GM06990 (cell line): Measurements from ENCODE around the gene LASP1NB.

Experiments
- DNase-seq: peaks from one replicate; pipeline ENCODE4 v3.0.0-alpha.2; 2011; ENCODE audit not compliant: insufficient read length; ENCODE audit errors: extremely low read depth
- H3K27me3 ChIP-seq: replicated peaks from 2 replicates; pipeline ENCODE4 v1.6.0; 2011; ENCODE audit warnings: low read length; ENCODE audit not compliant: control insufficient read depth, insufficient read depth
- H3K36me3 ChIP-seq: 2 replicates; pipeline ENCODE4 v1.5.1; 2011; ENCODE audit warnings: low read length; ENCODE audit not compliant: control insufficient read depth, insufficient read depth
- H3K4me3 ChIP-seq: replicated peaks from 2 replicates; pipeline ENCODE4 v1.5.1; 2011; ENCODE audit warnings: low read depth, mild to moderate bottlenecking, control low read depth, low read length
- TF ChIP-seq, protein P1 (sequence below): IDR thresholded peaks from 2 replicates; pipeline ENCODE4 v1.5.1; 2011; ENCODE audit warnings: low read length, control low read depth, mild to moderate bottlenecking, inconsistent platforms; ENCODE audit not compliant: insufficient read depth, poor library complexity, severe bottlenecking

Gene LASP1NB

DNA sequence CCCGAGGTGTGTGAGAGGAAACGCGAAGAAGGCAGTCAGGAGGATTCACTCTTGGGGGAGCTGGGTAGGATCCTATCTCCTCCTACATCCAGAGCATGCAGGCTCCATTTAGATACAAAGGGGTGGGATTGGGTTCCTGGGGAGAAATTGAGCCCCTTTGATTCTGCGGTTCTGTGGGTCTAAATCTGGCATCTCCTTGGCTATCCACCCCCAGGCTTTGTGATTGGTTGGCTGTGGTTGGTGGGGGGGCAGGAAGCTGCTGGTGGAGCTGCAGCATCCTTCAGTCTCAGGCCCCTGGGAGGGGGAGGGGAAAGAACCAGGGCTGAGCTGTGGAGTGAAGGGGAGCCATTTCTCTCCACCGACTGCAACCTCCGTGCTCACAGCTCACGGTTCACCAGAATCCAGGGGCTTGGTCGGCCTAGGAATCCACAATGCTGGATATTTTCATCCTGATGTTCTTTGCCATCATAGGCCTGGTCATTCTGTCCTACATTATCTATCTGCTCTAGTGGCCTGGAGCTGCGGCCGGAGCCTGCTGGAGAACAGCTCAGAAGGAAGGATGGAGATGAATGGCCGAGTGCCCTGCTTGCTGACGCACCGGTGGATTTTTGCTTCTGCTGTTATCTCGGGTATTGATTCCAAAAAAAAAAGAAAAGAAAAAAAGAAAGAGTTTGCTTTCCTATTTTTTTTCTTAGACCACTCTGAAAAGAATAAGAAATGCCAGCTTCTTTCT, at the start of gene LASP1NB:
TSS of gene LASP1NB (plus strand) at position 352 of the 733 bp plus-strand sequence.
- Histone ChIP-seq H3K36me3 (no peaks in the 10 kb centered on the region), H3K4me3 (no peak within 1 kb of the TSS), H3K27me3 (no peaks in the 10 kb centered on the region)
- DNase-seq: no peak
- TF ChIP-seq, protein P1, sequence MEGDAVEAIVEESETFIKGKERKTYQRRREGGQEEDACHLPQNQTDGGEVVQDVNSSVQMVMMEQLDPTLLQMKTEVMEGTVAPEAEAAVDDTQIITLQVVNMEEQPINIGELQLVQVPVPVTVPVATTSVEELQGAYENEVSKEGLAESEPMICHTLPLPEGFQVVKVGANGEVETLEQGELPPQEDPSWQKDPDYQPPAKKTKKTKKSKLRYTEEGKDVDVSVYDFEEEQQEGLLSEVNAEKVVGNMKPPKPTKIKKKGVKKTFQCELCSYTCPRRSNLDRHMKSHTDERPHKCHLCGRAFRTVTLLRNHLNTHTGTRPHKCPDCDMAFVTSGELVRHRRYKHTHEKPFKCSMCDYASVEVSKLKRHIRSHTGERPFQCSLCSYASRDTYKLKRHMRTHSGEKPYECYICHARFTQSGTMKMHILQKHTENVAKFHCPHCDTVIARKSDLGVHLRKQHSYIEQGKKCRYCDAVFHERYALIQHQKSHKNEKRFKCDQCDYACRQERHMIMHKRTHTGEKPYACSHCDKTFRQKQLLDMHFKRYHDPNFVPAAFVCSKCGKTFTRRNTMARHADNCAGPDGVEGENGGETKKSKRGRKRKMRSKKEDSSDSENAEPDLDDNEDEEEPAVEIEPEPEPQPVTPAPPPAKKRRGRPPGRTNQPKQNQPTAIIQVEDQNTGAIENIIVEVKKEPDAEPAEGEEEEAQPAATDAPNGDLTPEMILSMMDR: no peak

DNA sequence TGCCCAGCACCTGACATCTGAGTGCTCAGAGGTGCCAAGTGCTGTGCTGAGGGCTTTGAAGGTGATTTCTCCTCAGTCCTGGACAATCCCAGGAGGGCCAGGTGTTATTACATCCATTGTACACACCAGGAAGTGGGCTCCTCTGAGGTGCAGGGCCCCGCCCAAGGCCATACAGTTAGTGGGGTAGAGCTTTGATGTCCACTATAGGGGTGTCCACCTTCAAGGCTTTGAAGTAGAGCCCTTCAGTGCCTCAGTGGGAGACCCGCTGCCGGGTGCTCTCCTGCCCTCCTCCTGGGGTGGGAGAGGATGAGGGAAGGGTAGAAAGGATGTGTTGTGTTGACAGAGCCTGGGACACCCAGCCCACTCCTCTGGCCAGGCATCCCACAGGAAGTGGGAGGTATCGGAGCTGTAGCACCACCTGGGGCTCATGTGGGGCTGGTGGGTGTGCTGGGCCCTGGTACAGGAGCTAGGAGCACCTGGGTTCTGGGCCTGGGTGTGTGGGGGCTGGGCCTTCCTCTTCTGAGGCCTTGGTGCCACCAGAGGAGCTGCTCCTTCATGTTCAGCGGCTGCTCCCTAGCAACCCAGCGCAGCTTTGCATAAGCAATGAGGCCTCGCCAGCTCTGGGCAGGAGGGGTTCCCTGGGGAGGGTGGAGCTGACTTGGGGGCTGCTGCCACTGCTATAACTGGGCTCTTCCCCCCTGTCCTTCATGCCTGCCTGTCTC, 48.1 kb upstream of the LASP1NB start:
- Histone ChIP-seq H3K27me3 (no peaks in the 10 kb centered on the region), H3K4me3 (no peak overlapping the region), H3K36me3 (peaks cover 36% of the 10 kb centered on the region)
- TF ChIP-seq, protein P1: no peak
- no peak for DNase-seq

DNA sequence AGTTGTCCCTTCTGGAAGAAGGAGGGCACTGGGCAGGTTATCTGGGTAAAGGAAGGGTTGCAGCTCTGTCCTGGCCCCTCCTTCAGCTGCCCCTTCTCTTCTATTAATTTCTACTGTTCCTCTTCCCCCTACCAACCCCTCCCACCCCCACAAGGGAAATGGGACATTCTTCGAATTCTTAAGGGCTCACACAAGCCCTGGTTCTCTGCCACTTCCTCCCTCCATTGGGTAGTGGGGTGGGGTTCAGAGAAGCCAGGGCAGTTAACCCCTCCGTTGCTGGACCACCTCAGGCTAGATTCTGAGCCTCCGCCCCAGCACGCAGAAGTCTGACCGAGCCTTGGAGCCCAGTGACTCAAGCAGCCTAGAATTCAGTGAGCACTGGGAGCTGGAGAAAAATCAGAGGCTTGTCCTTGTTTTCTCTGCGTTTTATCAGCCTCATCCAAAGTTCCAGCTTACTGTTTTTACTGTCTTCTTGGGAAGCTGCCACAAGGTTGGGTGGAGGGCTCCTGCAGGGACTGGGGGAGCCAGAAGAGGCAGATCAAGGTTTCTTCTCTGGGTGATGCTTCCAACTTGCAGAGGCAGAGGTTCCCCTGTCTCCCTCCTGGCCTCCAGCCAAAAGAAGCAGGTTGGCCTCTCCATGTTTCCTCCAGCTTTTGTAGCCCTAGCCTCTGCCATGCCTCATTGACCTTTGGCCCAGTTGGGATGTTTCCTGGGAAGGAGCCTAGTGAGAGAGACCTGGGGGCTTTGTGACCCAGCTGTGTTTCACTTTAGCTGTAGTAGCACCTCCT, 45.3 kb upstream of the LASP1NB start:
- no peak for DNase-seq
- H3K4me3 ChIP-seq: no peak overlapping the region
- peaks cover 34% of the 10 kb centered on the region for H3K36me3 ChIP-seq
- TF ChIP-seq, protein P1: no peak
- H3K27me3 ChIP-seq: no peaks in the 10 kb centered on the region

DNA sequence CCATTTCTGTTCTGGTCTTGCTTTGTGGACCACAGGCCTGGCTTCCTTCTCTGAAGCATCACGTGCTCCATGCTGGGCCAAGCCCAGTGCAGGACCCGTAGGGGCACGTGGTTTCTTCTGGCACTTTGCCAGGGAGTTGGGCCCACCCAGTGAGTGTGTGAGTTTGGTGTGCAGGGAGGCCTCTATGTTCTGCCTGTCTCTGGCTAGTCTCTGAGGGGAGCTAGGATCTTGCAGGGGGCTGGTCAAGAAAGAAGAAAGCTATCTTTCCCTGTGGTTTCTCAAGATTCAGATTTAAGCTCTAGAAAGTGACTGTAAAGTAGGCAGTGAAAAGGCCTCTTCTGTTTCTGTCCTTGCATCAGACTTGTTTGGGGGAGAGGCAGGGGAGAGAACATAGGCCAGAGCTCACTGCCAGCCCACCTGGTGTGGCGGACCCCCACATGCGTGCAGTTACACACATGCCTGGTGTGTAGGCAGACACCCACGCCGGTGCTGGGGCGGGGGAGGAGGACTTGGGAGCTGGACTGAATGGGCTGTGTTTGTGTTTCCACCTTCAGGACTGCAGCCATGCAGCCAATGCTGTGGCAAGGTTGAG, 43.7 kb upstream of the LASP1NB start:
- no peak for DNase-seq
- H3K36me3 ChIP-seq: peaks cover 45% of the 10 kb centered on the region
- H3K4me3 ChIP-seq: no peak overlapping the region
- no peaks in the 10 kb centered on the region for H3K27me3 ChIP-seq
- TF ChIP-seq, protein P1: no peak

DNA sequence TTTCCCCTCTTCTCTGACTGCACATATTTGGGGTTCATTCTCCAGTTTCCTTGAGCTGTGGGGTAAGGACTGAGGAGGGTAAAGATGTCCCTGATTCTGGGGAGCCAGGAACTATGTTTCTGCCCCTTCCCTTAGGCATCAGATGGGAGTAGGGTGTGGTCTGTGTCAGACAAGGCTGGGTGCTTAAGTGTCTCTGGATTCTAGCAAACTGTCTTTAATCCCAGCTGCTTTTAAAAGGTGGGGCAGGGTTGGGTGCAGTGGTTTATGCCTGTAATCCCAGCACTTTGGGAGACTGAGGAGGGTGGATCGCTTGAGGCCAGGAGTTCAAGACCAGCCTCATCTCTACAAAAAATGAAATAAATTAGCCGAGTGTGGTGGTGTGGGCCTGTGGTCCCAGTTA, 42.5 kb upstream of the LASP1NB start:
- DNase-seq: no peak
- TF ChIP-seq, protein P1: no peak

More for the DNA sequence above, 42.5 kb upstream of the LASP1NB start:
- no peaks in the 10 kb centered on the region for H3K27me3 ChIP-seq
- peaks cover 49% of the 10 kb centered on the region for H3K36me3 ChIP-seq
- H3K4me3 ChIP-seq: no peak overlapping the region
